ENCODE results near the gene ERBB4. TPM values are rescaled to one million over a fixed set of nuclear protein-coding genes. Genes with fewer than 3 reads are reported as not detected.

ERBB4 gene
- total RNA-seq, 4 donors from 2014 or later = 0.26 to 13.3 (median 2.4) TPM

- no peak overlapping the region for H3K4me3 ChIP-seq
- H3K27me3 ChIP-seq = no peaks in the 10 kb centered on the region
- DNase-seq = no peak
- no peak overlapping the region for H3K27ac ChIP-seq
- intact Hi-C loops (cut with DNase I; ENCODE audit: low total_unique reads) = no loop called here
- no peaks in the 10 kb centered on the region for H3K36me3 ChIP-seq
- TF ChIP-seq CTCF (IDR thresholded peaks at IDR 0.05) (no peak), POLR2A (IDR thresholded peaks at IDR 0.05) (no peak)
- no peaks in the 10 kb centered on the region for H3K4me1 ChIP-seq
- no peaks in the 10 kb centered on the region for H3K9me3 ChIP-seq
These were observed 691.9 kb downstream of the ERBB4 start for GRCh38 chr2:211846714-211847113.

- intact Hi-C loops (cut with DNase I; ENCODE audit: low total_unique reads) = no loop called here
- Histone ChIP-seq H3K4me1 (no peaks in the 10 kb centered on the region), H3K4me3 (no peak overlapping the region), H3K27ac (no peak overlapping the region), H3K27me3 (no peaks in the 10 kb centered on the region), H3K9me3 (no peaks in the 10 kb centered on the region), H3K36me3 (no peaks in the 10 kb centered on the region)
- TF ChIP-seq POLR2A (IDR thresholded peaks at IDR 0.05) = no peak
- TF ChIP-seq CTCF (IDR thresholded peaks at IDR 0.05) = no peak
- DNase-seq = no peak
These were observed 692.6 kb downstream of the ERBB4 start for GRCh38 chr2:211846036-211846400.

GRCh38 chr2:211845338-211846035 lies 693.1 kb downstream of the ERBB4 start:
- no peak for TF ChIP-seq CTCF (IDR thresholded peaks at IDR 0.05)
- no peak for TF ChIP-seq POLR2A (IDR thresholded peaks at IDR 0.05)
- Histone ChIP-seq H3K4me1 (no peaks in the 10 kb centered on the region), H3K9me3 (no peaks in the 10 kb centered on the region), H3K36me3 (no peaks in the 10 kb centered on the region), H3K27ac (no peak overlapping the region), H3K4me3 (no peak overlapping the region), H3K27me3 (no peaks in the 10 kb centered on the region)
- DNase-seq = no peak
- intact Hi-C loops (cut with DNase I; ENCODE audit: low total_unique reads) = no loop called here

- Histone ChIP-seq H3K4me3 (no peak overlapping the region), H3K27me3 (no peaks in the 10 kb centered on the region), H3K9me3 (no peaks in the 10 kb centered on the region), H3K27ac (no peak overlapping the region), H3K4me1 (no peaks in the 10 kb centered on the region), H3K36me3 (no peaks in the 10 kb centered on the region)
- intact Hi-C loops (cut with DNase I; ENCODE audit: low total_unique reads) = no loop called here
- no peak for DNase-seq
- TF ChIP-seq POLR2A (IDR thresholded peaks at IDR 0.05) (no peak), CTCF (IDR thresholded peaks at IDR 0.05) (no peak)
These were observed 700.9 kb downstream of the ERBB4 start for GRCh38 chr2:211837706-211838105.

GRCh38 chr2:211837206-211837605 lies 701.4 kb downstream of the ERBB4 start:
- intact Hi-C loops (cut with DNase I; ENCODE audit: low total_unique reads) = no loop called here
- Histone ChIP-seq H3K4me3 (no peak overlapping the region), H3K4me1 (no peaks in the 10 kb centered on the region), H3K27me3 (no peaks in the 10 kb centered on the region), H3K27ac (no peak overlapping the region), H3K36me3 (no peaks in the 10 kb centered on the region), H3K9me3 (no peaks in the 10 kb centered on the region)
- no peak for TF ChIP-seq CTCF (IDR thresholded peaks at IDR 0.05)
- no peak for TF ChIP-seq POLR2A (IDR thresholded peaks at IDR 0.05)
- no peak for DNase-seq

Data from uterus (tissue), 4 donors.